ENCODE results near the gene CAMK2B. TPM values are rescaled to one million over a fixed set of nuclear protein-coding genes. Genes with fewer than 3 reads are reported as not detected.

CAMK2B gene
- total and polyA plus RNA-seq, 7 donors = 0.23 to 3.2 (median 1.5) TPM; not detected in 1

- no peak overlapping the region for H3K4me3 ChIP-seq
- no peaks in the 10 kb centered on the region for H3K9me3 ChIP-seq
- H3K27me3 ChIP-seq = peaks cover 0 to 24% (median 20%) of the 10 kb centered on the region in 3 donors
- no peak for TF ChIP-seq CTCF (IDR thresholded peaks at IDR 0.05)
- TF ChIP-seq EP300 (IDR thresholded peaks at IDR 0.05) = no peak
- no peak for TF ChIP-seq POLR2A (IDR thresholded peaks at IDR 0.05)
- TF ChIP-seq POLR2AphosphoS5 (IDR thresholded peaks at IDR 0.05) = no peak
- WGBS, 2 donors = 23 to 47% methylated on average over 2 of the region's 2 CpGs
- H3K4me1 ChIP-seq = peaks cover 0 to 10% (median 9%) of the 10 kb centered on the region in 4 donors
- H3K27ac ChIP-seq = no peak overlapping the region
- H3K36me3 ChIP-seq = no peaks in the 10 kb centered on the region
- intact Hi-C loops (cut with DNase I) = no loop called here
- DNase-seq = no peak
These were observed 18.8 kb downstream of the CAMK2B start for GRCh38 chr7:44306606-44307005.

- no peak for TF ChIP-seq CTCF (IDR thresholded peaks at IDR 0.05)
- Histone ChIP-seq H3K9me3 (no peaks in the 10 kb centered on the region), H3K36me3 (no peaks in the 10 kb centered on the region), H3K4me1 (peaks cover 0 to 10% (median 9%) of the 10 kb centered on the region in 4 donors), H3K27ac (no peak overlapping the region), H3K4me3 (no peak overlapping the region), H3K27me3 (peaks cover 0 to 24% (median 19%) of the 10 kb centered on the region in 3 donors)
- DNase-seq = no peak
- intact Hi-C loops (cut with DNase I) = no loop called here
- 81% methylated on average over 12 of the region's 12 CpGs for WGBS, 2 donors
These were observed 19.6 kb downstream of the CAMK2B start for GRCh38 chr7:44305564-44306507.

- no peak overlapping the region for H3K27ac ChIP-seq
- no peaks in the 10 kb centered on the region for H3K4me1 ChIP-seq
- no peak for TF ChIP-seq CTCF (IDR thresholded peaks at IDR 0.05)
- 66 to 74% methylated on average over 2 of the region's 2 CpGs for WGBS, 2 donors
- H3K36me3 ChIP-seq = no peaks in the 10 kb centered on the region
- peaks cover 0 to 14% (median 0%) of the 10 kb centered on the region in 3 donors for H3K27me3 ChIP-seq
- intact Hi-C loops (cut with DNase I) = no loop called here
- no peak overlapping the region for H3K4me3 ChIP-seq
- no peaks in the 10 kb centered on the region for H3K9me3 ChIP-seq
- DNase-seq = peak; percentile 28
These were observed 30.9 kb downstream of the CAMK2B start for GRCh38 chr7:44294325-44295069.

- Histone ChIP-seq H3K4me3 (no peak overlapping the region), H3K4me1 (no peaks in the 10 kb centered on the region), H3K36me3 (no peaks in the 10 kb centered on the region), H3K9me3 (no peaks in the 10 kb centered on the region), H3K27ac (no peak overlapping the region), H3K27me3 (peaks cover 0 to 14% (median 0%) of the 10 kb centered on the region in 3 donors)
- no peak for TF ChIP-seq POLR2A (IDR thresholded peaks at IDR 0.05)
- TF ChIP-seq CTCF (IDR thresholded peaks at IDR 0.05) = no peak
- no peak for TF ChIP-seq EP300 (IDR thresholded peaks at IDR 0.05)
- no peak for TF ChIP-seq POLR2AphosphoS5 (IDR thresholded peaks at IDR 0.05)
- 46 to 65% methylated on average over 17 of the region's 17 CpGs for WGBS, 2 donors
- intact Hi-C loops (cut with DNase I) = no loop called here
- peak; percentile 41 for DNase-seq
These were observed 31.7 kb downstream of the CAMK2B start for GRCh38 chr7:44293561-44294324.

All from sigmoid colon (tissue), 7 donors.